Activated naive CD8-positive, alpha-beta T cell treated with anti-CD3 and anti-CD28 coated beads for 36 hours (primary cell): ENCODE data around the gene CIROP. TPM values are rescaled to one million over a fixed set of nuclear protein-coding genes. Genes with fewer than 3 reads are reported as not detected.

Experiments used
- DNase-seq: peaks from one replicate; pipeline ENCODE4 v3.0.0; 2021
- H3K27ac Mint-ChIP-seq: one replicate; pipeline ENCODE4 v1.8.0; 2022; ENCODE audit warnings: mild to moderate bottlenecking, moderate library complexity, mixed read lengths
- H3K27me3 Mint-ChIP-seq: one replicate; pipeline ENCODE4 v1.8.0; 2022; ENCODE audit warnings: mild to moderate bottlenecking, mixed read lengths
- H3K36me3 Mint-ChIP-seq: one replicate; pipeline ENCODE4 v1.8.0; 2021; ENCODE audit warnings: mild to moderate bottlenecking, mixed read lengths
- H3K4me1 Mint-ChIP-seq: one replicate; pipeline ENCODE4 v1.8.0; 2021; ENCODE audit warnings: mixed read lengths
- H3K4me3 Mint-ChIP-seq: one replicate; pipeline ENCODE4 v1.8.0; 2022; ENCODE audit warnings: mild to moderate bottlenecking, moderate library complexity, mixed read lengths
- H3K9me3 Mint-ChIP-seq: one replicate; pipeline ENCODE4 v1.8.0; 2022; ENCODE audit warnings: mixed read lengths
- total RNA-seq, 2 experiments: library from RNA; stranded (reverse); gene quantifications; one replicate each; pipeline ENCODE4 v1.2.3, GENCODE V29; 2021

Gene CIROP
- total RNA-seq, 2 experiments from 2014 or later, result not detected

GRCh38 chr14:23058654-23059504 is 45.9 kb downstream of the CIROP start:
- Mint-ChIP-seq H3K4me3 (no peak overlapping the region), H3K4me1 (peaks cover 17% of the 10 kb centered on the region), H3K27me3 (peaks cover 13% of the 10 kb centered on the region), H3K9me3 (no peaks in the 10 kb centered on the region), H3K27ac (peak overlapping the region; percentile 10), H3K36me3 (peaks cover 19% of the 10 kb centered on the region)
- DNase-seq, result no peak

- Mint-ChIP-seq H3K4me1 (peaks cover 17% of the 10 kb centered on the region), H3K36me3 (peaks cover 13% of the 10 kb centered on the region), H3K9me3 (no peaks in the 10 kb centered on the region), H3K27ac (no peak overlapping the region), H3K27me3 (peaks cover 13% of the 10 kb centered on the region), H3K4me3 (peak overlapping the region; percentile 76)
- peak; percentile 84 for DNase-seq
Measured at GRCh38 chr14:23057757-23058653, 46.8 kb downstream of the CIROP start.

- peaks cover 13% of the 10 kb centered on the region for H3K27me3 Mint-ChIP-seq
- H3K4me3 Mint-ChIP-seq, result peak within 1 kb of the TSS; percentile 80
- peaks cover 17% of the 10 kb centered on the region for H3K4me1 Mint-ChIP-seq
- DNase-seq, result peak; percentile 81
- peak within 1 kb of the TSS; percentile 74 for H3K27ac Mint-ChIP-seq
- H3K36me3 Mint-ChIP-seq, result peaks cover 8% of the 10 kb centered on the region
- no peaks in the 10 kb centered on the region for H3K9me3 Mint-ChIP-seq
Measured at GRCh38 chr14:23056956-23057756, 47.6 kb downstream of the CIROP start, which contains the start of gene CDH24. Gene CDH24 (minus strand): TSS chr14:23057520. CDS start chr14:23055733, 1,787 bp downstream.

- Mint-ChIP-seq H3K27ac (peak overlapping the region; percentile 69), H3K4me3 (peak overlapping the region; percentile 80)
Measured at GRCh38 chr14:23056145-23056955, 48.4 kb downstream of the CIROP start.

GRCh38 chr14:23055621-23056144 is 49.1 kb downstream of the CIROP start:
- peaks cover 13% of the 10 kb centered on the region for H3K27me3 Mint-ChIP-seq
- peaks cover 17% of the 10 kb centered on the region for H3K4me1 Mint-ChIP-seq
- H3K36me3 Mint-ChIP-seq, result peaks cover 6% of the 10 kb centered on the region
- H3K9me3 Mint-ChIP-seq, result no peaks in the 10 kb centered on the region
- no peak overlapping the region for H3K4me3 Mint-ChIP-seq
- DNase-seq, result no peak
- H3K27ac Mint-ChIP-seq, result no peak overlapping the region

More at GRCh38 chr14:23056145-23056955, 48.4 kb downstream of the CIROP start:
- Mint-ChIP-seq H3K36me3 (peaks cover 6% of the 10 kb centered on the region), H3K4me1 (peaks cover 17% of the 10 kb centered on the region), H3K9me3 (no peaks in the 10 kb centered on the region), H3K27me3 (peaks cover 13% of the 10 kb centered on the region)
- DNase-seq, result peak; percentile 76

- Mint-ChIP-seq H3K27ac (no peak overlapping the region), H3K4me1 (peaks cover 17% of the 10 kb centered on the region), H3K27me3 (peaks cover 13% of the 10 kb centered on the region), H3K36me3 (peaks cover 5% of the 10 kb centered on the region), H3K9me3 (no peaks in the 10 kb centered on the region), H3K4me3 (no peak overlapping the region)
- DNase-seq, result no peak
Measured at GRCh38 chr14:23055147-23055550, 49.6 kb downstream of the CIROP start.

GRCh38 chr14:23054000-23054811 is 50.6 kb downstream of the CIROP start:
- Mint-ChIP-seq H3K27me3 (peaks cover 11% of the 10 kb centered on the region), H3K4me3 (no peak overlapping the region)

GRCh38 chr14:23053426-23053825 is 51.4 kb downstream of the CIROP start:
- Mint-ChIP-seq H3K36me3 (no peaks in the 10 kb centered on the region), H3K27me3 (peaks cover 10% of the 10 kb centered on the region), H3K4me1 (peaks cover 17% of the 10 kb centered on the region), H3K27ac (no peak overlapping the region), H3K4me3 (no peak overlapping the region), H3K9me3 (no peaks in the 10 kb centered on the region)
- DNase-seq, result no peak

More at GRCh38 chr14:23054000-23054811, 50.6 kb downstream of the CIROP start:
- H3K36me3 Mint-ChIP-seq, result peaks cover 2% of the 10 kb centered on the region
- no peaks in the 10 kb centered on the region for H3K9me3 Mint-ChIP-seq
- DNase-seq, result peak; percentile 47
- peaks cover 17% of the 10 kb centered on the region for H3K4me1 Mint-ChIP-seq
- no peak overlapping the region for H3K27ac Mint-ChIP-seq

- no peak for DNase-seq
- H3K4me1 Mint-ChIP-seq, result peaks cover 13% of the 10 kb centered on the region
- peaks cover 10% of the 10 kb centered on the region for H3K27me3 Mint-ChIP-seq
- H3K27ac Mint-ChIP-seq, result no peak overlapping the region
- no peak overlapping the region for H3K4me3 Mint-ChIP-seq
- H3K9me3 Mint-ChIP-seq, result no peaks in the 10 kb centered on the region
- no peaks in the 10 kb centered on the region for H3K36me3 Mint-ChIP-seq
Measured at GRCh38 chr14:23052671-23053070, 52.1 kb downstream of the CIROP start.

- peaks cover 13% of the 10 kb centered on the region for H3K4me1 Mint-ChIP-seq
- no peak overlapping the region for H3K27ac Mint-ChIP-seq
- H3K36me3 Mint-ChIP-seq, result no peaks in the 10 kb centered on the region
- peaks cover 14% of the 10 kb centered on the region for H3K27me3 Mint-ChIP-seq
- H3K9me3 Mint-ChIP-seq, result no peaks in the 10 kb centered on the region
- H3K4me3 Mint-ChIP-seq, result no peak overlapping the region
- no peak for DNase-seq
Measured at GRCh38 chr14:23052182-23052623, 52.6 kb downstream of the CIROP start.

GRCh38 chr14:23051141-23052057 is 53.4 kb downstream of the CIROP start:
- H3K4me3 Mint-ChIP-seq, result no peak overlapping the region

More at GRCh38 chr14:23051141-23052057, 53.4 kb downstream of the CIROP start:
- no peaks in the 10 kb centered on the region for H3K36me3 Mint-ChIP-seq
- H3K27me3 Mint-ChIP-seq, result peaks cover 8% of the 10 kb centered on the region
- H3K4me1 Mint-ChIP-seq, result peaks cover 7% of the 10 kb centered on the region
- H3K27ac Mint-ChIP-seq, result no peak overlapping the region
- H3K9me3 Mint-ChIP-seq, result no peaks in the 10 kb centered on the region
- DNase-seq, result no peak
